OCI-LY3 (cell line): Measurements from ENCODE around the gene MRNIP.

Source experiments
- CTCF ChIP-seq: fragments of 200-600, 300-600 bp; sonication (generic); IDR thresholded peaks from 2 replicates; pipeline ENCODE4 v1.5.1; 2014; ENCODE audit warnings: antibody characterized with exemption, low read length, low read depth
- EZH2phosphoT487 ChIP-seq: fragments of 200-600 bp; shearing (Covaris generic); IDR thresholded peaks from 2 replicates; pipeline ENCODE4 v1.6.1; 2018; ENCODE audit warnings: antibody characterized with exemption, mixed run types, low read depth

GRCh38 chr5:179876610-179876952 lies 18.0 kb upstream of the MRNIP start:
- TF ChIP-seq CTCF: no peak
- no peak for TF ChIP-seq EZH2phosphoT487
